ENCODE measurements around the gene ABCD1. TPM values are rescaled to one million over a fixed set of nuclear protein-coding genes. Genes with fewer than 3 reads are reported as not detected.
A peak's percentile ranks its signal among the peaks of the same experiment; 100 is the strongest.

ABCD1 gene
- total RNA-seq (10 to 100 TPM in 1 of 2 donors, 1 to 10 TPM in 1; 5.6 to 10.8 TPM), polyA plus RNA-seq (1 to 10 TPM; 4.0 to 9.6 TPM)

DNA sequence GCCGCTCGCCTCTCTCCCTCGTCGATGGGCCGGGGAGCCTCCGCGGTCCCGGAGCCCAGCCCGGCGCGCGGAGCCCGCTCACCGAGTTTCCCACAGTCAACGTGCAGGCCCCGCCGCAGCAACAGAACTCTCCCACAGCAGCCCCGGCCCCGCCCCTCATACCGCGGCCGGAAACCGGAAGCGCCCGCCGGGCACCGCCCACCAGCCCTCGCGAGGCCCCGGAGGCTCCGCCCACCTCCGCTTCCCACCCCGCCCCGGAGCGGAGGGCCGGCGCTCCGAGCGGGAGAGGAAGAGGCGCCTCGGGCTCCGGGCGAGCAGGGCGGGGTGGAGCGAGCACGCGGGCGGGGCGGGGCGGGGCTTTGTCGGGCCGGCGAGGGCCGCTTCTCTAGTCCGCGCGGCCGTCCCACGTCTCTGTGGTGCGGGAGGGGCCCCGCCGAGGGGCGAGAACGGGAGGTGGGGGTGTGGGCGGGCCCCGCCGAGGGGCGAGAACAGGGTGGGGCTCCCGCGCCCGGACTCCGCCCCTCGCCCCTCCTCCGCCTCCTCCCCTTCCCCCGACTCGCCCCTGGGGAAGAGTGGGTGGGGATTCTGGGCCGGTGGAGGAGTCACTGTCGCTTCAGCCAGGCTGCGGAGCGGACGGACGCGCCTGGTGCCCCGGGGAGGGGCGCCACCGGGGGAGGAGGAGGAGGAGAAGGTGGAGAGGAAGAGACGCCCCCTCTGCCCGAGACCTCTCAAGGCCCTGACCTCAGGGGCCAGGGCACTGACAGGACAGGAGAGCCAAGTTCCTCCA lies at the start of gene ABCD1, which contains the start of gene BCAP31:
Gene ABCD1 (plus strand): TSS at position 605 of the 787 bp plus-strand sequence. CDS start 411 bp downstream, outside the sequence.
Gene BCAP31 (minus strand): TSS at position 136 of the 787 bp plus-strand sequence. CDS start 1,143 bp downstream, outside the sequence.
- peak within 1 kb of the TSS; percentile 86 to 88 for H3K27ac ChIP-seq (ENCODE audit: low read depth in 1 of 2, low read length in 2 of 2)
- peaks cover 21 to 48% (median 34%) of the 10 kb centered on the region in 4 donors for H3K4me1 ChIP-seq (ENCODE audit: control insufficient read depth in 4 of 4, insufficient read depth in 4 of 4, low read length in 3 of 4)
- H3K9ac ChIP-seq (ENCODE audit: low read depth in 1 of 2, low read length in 2 of 2), result peak within 1 kb of the TSS; percentile 47 to 71
- no peaks in the 10 kb centered on the region for H3K9me3 ChIP-seq (ENCODE audit: control insufficient read depth in 4 of 4, low read length in 3 of 4)
- H3K4me3 ChIP-seq (ENCODE audit: low read depth in 1 of 3, low read length in 3 of 3), result peak within 1 kb of the TSS; percentile 65 to 82 (median 74)
- TF ChIP-seq EGR1 (IDR thresholded peaks at IDR 0.05; ENCODE audit: low read depth in 2 of 2) (no peak), GABPA (IDR thresholded peaks at IDR 0.05 in 1 of 2, conservative IDR thresholded peaks at IDR 0.05 in 1 of 2) (peak in 1 of 2 donors; percentile 82), HNF4A (conservative IDR thresholded peaks at IDR 0.05) (no peak), RAD21 (IDR thresholded peaks at IDR 0.05) (no peak), RXRA (IDR thresholded peaks at IDR 0.05) (no peak), SP1 (IDR thresholded peaks at IDR 0.05) (peak; percentile 44), TAF1 (conservative IDR thresholded peaks at IDR 0.05) (peak; percentile 93), NR2F2 (IDR thresholded peaks at IDR 0.05) (peak; percentile 11), JUND (IDR thresholded peaks at IDR 0.05) (no peak), HNF4G (IDR thresholded peaks at IDR 0.05) (no peak), FOXA2 (IDR thresholded peaks at IDR 0.05) (no peak), FOXA1 (IDR thresholded peaks at IDR 0.05) (no peak), YY1 (IDR thresholded peaks at IDR 0.05) (no peak)
- TF ChIP-seq, protein P1, sequence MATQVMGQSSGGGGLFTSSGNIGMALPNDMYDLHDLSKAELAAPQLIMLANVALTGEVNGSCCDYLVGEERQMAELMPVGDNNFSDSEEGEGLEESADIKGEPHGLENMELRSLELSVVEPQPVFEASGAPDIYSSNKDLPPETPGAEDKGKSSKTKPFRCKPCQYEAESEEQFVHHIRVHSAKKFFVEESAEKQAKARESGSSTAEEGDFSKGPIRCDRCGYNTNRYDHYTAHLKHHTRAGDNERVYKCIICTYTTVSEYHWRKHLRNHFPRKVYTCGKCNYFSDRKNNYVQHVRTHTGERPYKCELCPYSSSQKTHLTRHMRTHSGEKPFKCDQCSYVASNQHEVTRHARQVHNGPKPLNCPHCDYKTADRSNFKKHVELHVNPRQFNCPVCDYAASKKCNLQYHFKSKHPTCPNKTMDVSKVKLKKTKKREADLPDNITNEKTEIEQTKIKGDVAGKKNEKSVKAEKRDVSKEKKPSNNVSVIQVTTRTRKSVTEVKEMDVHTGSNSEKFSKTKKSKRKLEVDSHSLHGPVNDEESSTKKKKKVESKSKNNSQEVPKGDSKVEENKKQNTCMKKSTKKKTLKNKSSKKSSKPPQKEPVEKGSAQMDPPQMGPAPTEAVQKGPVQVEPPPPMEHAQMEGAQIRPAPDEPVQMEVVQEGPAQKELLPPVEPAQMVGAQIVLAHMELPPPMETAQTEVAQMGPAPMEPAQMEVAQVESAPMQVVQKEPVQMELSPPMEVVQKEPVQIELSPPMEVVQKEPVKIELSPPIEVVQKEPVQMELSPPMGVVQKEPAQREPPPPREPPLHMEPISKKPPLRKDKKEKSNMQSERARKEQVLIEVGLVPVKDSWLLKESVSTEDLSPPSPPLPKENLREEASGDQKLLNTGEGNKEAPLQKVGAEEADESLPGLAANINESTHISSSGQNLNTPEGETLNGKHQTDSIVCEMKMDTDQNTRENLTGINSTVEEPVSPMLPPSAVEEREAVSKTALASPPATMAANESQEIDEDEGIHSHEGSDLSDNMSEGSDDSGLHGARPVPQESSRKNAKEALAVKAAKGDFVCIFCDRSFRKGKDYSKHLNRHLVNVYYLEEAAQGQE (IDR thresholded peaks at IDR 0.05), result peak; percentile 75
- TF ChIP-seq, protein P2, sequence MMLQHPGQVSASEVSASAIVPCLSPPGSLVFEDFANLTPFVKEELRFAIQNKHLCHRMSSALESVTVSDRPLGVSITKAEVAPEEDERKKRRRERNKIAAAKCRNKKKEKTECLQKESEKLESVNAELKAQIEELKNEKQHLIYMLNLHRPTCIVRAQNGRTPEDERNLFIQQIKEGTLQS (IDR thresholded peaks at IDR 0.05), result no peak
- TF ChIP-seq, protein P3, sequence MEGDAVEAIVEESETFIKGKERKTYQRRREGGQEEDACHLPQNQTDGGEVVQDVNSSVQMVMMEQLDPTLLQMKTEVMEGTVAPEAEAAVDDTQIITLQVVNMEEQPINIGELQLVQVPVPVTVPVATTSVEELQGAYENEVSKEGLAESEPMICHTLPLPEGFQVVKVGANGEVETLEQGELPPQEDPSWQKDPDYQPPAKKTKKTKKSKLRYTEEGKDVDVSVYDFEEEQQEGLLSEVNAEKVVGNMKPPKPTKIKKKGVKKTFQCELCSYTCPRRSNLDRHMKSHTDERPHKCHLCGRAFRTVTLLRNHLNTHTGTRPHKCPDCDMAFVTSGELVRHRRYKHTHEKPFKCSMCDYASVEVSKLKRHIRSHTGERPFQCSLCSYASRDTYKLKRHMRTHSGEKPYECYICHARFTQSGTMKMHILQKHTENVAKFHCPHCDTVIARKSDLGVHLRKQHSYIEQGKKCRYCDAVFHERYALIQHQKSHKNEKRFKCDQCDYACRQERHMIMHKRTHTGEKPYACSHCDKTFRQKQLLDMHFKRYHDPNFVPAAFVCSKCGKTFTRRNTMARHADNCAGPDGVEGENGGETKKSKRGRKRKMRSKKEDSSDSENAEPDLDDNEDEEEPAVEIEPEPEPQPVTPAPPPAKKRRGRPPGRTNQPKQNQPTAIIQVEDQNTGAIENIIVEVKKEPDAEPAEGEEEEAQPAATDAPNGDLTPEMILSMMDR (IDR thresholded peaks at IDR 0.05; ENCODE audit: low read depth, low read length, missing input control), result no peak
- TF ChIP-seq, protein P4, sequence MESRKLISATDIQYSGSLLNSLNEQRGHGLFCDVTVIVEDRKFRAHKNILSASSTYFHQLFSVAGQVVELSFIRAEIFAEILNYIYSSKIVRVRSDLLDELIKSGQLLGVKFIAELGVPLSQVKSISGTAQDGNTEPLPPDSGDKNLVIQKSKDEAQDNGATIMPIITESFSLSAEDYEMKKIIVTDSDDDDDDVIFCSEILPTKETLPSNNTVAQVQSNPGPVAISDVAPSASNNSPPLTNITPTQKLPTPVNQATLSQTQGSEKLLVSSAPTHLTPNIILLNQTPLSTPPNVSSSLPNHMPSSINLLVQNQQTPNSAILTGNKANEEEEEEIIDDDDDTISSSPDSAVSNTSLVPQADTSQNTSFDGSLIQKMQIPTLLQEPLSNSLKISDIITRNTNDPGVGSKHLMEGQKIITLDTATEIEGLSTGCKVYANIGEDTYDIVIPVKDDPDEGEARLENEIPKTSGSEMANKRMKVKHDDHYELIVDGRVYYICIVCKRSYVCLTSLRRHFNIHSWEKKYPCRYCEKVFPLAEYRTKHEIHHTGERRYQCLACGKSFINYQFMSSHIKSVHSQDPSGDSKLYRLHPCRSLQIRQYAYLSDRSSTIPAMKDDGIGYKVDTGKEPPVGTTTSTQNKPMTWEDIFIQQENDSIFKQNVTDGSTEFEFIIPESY (IDR thresholded peaks at IDR 0.05), result no peak
- TF ChIP-seq, protein P5, sequence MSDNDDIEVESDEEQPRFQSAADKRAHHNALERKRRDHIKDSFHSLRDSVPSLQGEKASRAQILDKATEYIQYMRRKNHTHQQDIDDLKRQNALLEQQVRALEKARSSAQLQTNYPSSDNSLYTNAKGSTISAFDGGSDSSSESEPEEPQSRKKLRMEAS (IDR thresholded peaks at IDR 0.05), result no peak
- H3K27me3 ChIP-seq (ENCODE audit: control insufficient read depth in 4 of 4, insufficient read depth in 4 of 4, low read length in 3 of 4), result no peaks in the 10 kb centered on the region
- WGBS, result under 1% methylated on average over 71 of the region's 88 CpGs
- peak; percentile 91 for DNase-seq (ENCODE audit: low spot score)
- H3K36me3 ChIP-seq (ENCODE audit: control insufficient read depth in 4 of 4, insufficient read depth in 3 of 4, low read depth in 1 of 4, low read length in 3 of 4), result peaks cover 5 to 12% (median 6%) of the 10 kb centered on the region in 4 donors

All from liver (tissue), 9 donors.